HepG2 (cell line): ENCODE results near the gene CYB5A. TPM values are rescaled to one million over a fixed set of nuclear protein-coding genes. Genes with fewer than 3 reads are reported as not detected.
A peak's percentile ranks its signal among the peaks of the same experiment; 100 is the strongest.

Experiments used
- AHR ChIP-seq: IDR thresholded peaks from 2 replicates; pipeline ENCODE4 v1.6.1; 2018; ENCODE audit warnings: missing genetic modification reagents, missing compliant biosample characterization
- CEBPB ChIP-seq: IDR thresholded peaks from 2 replicates; pipeline ENCODE4 v1.6.1; 2011; ENCODE audit warnings: low read depth, low read length, improper control_type of control experiment, borderline replicate concordance
- ETS1 ChIP-seq: sonication (generic); formaldehyde crosslinking; IDR thresholded peaks from 2 replicates; pipeline ENCODE4 v1.4.0; 2020; ENCODE audit warnings: missing genetic modification reagents
- GRHL1 ChIP-seq: sonication (generic); formaldehyde crosslinking; conservative IDR thresholded peaks from 2 replicates; pipeline ENCODE4 v1.8.0; 2022; ENCODE audit warnings: missing genetic modification reagents
- HNF4A ChIP-seq: sonication (generic); formaldehyde crosslinking; IDR thresholded peaks from 2 replicates; pipeline ENCODE4 v1.4.0; 2020; ENCODE audit warnings: missing genetic modification reagents
- HOXD1 ChIP-seq: sonication (generic); formaldehyde crosslinking; IDR thresholded peaks from 2 replicates; pipeline ENCODE4 v1.5.0; 2020; ENCODE audit warnings: missing genetic modification reagents
- NR2F6 ChIP-seq, 2 experiments: IDR thresholded peaks; 2 replicates each; pipeline ENCODE4 v1.6.1; 2016; ENCODE audit warnings: antibody characterized with exemption in 1 of 2, mild to moderate bottlenecking in 1 of 2
- PHF5A ChIP-seq: IDR thresholded peaks from one replicate; pipeline ENCODE4 v1.6.1; 2018; ENCODE audit warnings: low read depth, missing genetic modification reagents; ENCODE audit not compliant: unreplicated experiment
- REXO4 ChIP-seq: sonication (generic); formaldehyde crosslinking; IDR thresholded peaks from 2 replicates; pipeline ENCODE4 v1.8.0; 2022; ENCODE audit warnings: missing genetic modification reagents, mild to moderate bottlenecking, borderline replicate concordance
- SPEN ChIP-seq: sonication (generic); formaldehyde crosslinking; IDR thresholded peaks from 2 replicates; pipeline ENCODE4 v1.5.1; 2020; ENCODE audit warnings: low read depth, mild to moderate bottlenecking, missing genetic modification reagents
- SRSF1 ChIP-seq: fragments of 200-400 bp; formaldehyde crosslinking; optimal IDR thresholded peaks from 2 replicates; pipeline ENCODE3; 2017; ENCODE audit warnings: mild to moderate bottlenecking, low read depth, low read length, moderate library complexity
- STAT6 ChIP-seq: sonication (generic); formaldehyde crosslinking; IDR thresholded peaks from 2 replicates; pipeline ENCODE4 v1.4.0; 2020; ENCODE audit warnings: missing genetic modification reagents, mild to moderate bottlenecking, borderline replicate concordance
- ZIK1 ChIP-seq: sonication (generic); formaldehyde crosslinking; IDR thresholded peaks from 2 replicates; pipeline ENCODE4 v1.5.0; 2020; ENCODE audit warnings: mild to moderate bottlenecking, low read depth, missing genetic modification reagents, borderline replicate concordance
- ZMAT5 ChIP-seq: sonication (generic); formaldehyde crosslinking; IDR thresholded peaks from 2 replicates; pipeline ENCODE4 v1.5.0; 2020; ENCODE audit warnings: mild to moderate bottlenecking, low read depth, missing genetic modification reagents, borderline replicate concordance
- ZMYM3 ChIP-seq: sonication (generic); formaldehyde crosslinking; IDR thresholded peaks from 2 replicates; pipeline ENCODE4 v1.5.1; 2020; ENCODE audit warnings: mild to moderate bottlenecking, missing genetic modification reagents
- ZNF44 ChIP-seq: sonication (generic); formaldehyde crosslinking; IDR thresholded peaks from 2 replicates; pipeline ENCODE4 v1.5.1; 2020; ENCODE audit warnings: mild to moderate bottlenecking, missing genetic modification reagents
- ZNF460 ChIP-seq: sonication (generic); formaldehyde crosslinking; IDR thresholded peaks from 2 replicates; pipeline ENCODE4 v1.5.1; 2020; ENCODE audit warnings: missing genetic modification reagents, mild to moderate bottlenecking, borderline replicate concordance
- ZNF570 ChIP-seq: sonication (generic); formaldehyde crosslinking; IDR thresholded peaks from 2 replicates; pipeline ENCODE4 v1.4.0; 2020; ENCODE audit warnings: mild to moderate bottlenecking, missing genetic modification reagents, borderline replicate concordance
- ZNF639 ChIP-seq: conservative IDR thresholded peaks from 2 replicates; pipeline ENCODE4 v1.6.1; 2018; ENCODE audit warnings: missing genetic modification reagents
- ZNF670 ChIP-seq: sonication (generic); formaldehyde crosslinking; IDR thresholded peaks from 2 replicates; pipeline ENCODE4 v1.8.0; 2022; ENCODE audit warnings: mild to moderate bottlenecking, missing genetic modification reagents, borderline replicate concordance
- ZNF674 ChIP-seq: sonication (generic); formaldehyde crosslinking; IDR thresholded peaks from 2 replicates; pipeline ENCODE4 v1.5.0; 2020; ENCODE audit warnings: low read depth, mild to moderate bottlenecking, missing genetic modification reagents
- ZNF782 ChIP-seq: sonication (generic); formaldehyde crosslinking; IDR thresholded peaks from 2 replicates; pipeline ENCODE4 v1.4.0; 2020; ENCODE audit warnings: missing genetic modification reagents, mild to moderate bottlenecking, borderline replicate concordance
- ZNF788 ChIP-seq: sonication (generic); formaldehyde crosslinking; IDR thresholded peaks from 2 replicates; pipeline ENCODE4 v1.5.0; 2020; ENCODE audit warnings: mild to moderate bottlenecking, missing genetic modification reagents, borderline replicate concordance
- polyA plus RNA-seq, 8 experiments: library from polyadenylated mRNA; depleted of rRNA in 3 of 8; stranded (reverse) in 7 of 8; unstranded in 1 of 8; fragments of >200 nt; fragmentation: Illumina TruSeq in 4 of 8; extraction: Trizol in 4 of 8; gene quantifications; 2 replicates each; pipeline versions ENCODE4 v1.2.1 to v1.2.3, GENCODE V29; 2011 to 2016; ENCODE audit warnings: low read depth in 4 of 8, missing spikeins in 1 of 8, mixed read lengths in 1 of 8; ENCODE audit not compliant: insufficient read depth in 1 of 8
- total RNA-seq, 5 experiments: library from RNA; depleted of rRNA; stranded (reverse); fragments of >200 nt; fragmentation: Illumina TruSeq; extraction: Trizol; gene quantifications; 2 replicates each; pipeline ENCODE4 v1.2.3, GENCODE V29; 2016; ENCODE audit warnings: low read depth in 1 of 5

The CYB5A gene
- total and polyA plus RNA-seq, 2 of the 13 experiments (the other 11 are each of a cell fraction or from before 2014, with no cell fraction given) = 215 to 356 TPM

GRCh38 chr18:74242438-74243096, 49.2 kb downstream of the CYB5A start (continued):
- TF ChIP-seq NR2F6 (IDR thresholded peaks at IDR 0.05) = peak; percentile 40; the same call in 1 of the 2 replicates
- no peak for TF ChIP-seq NR2F6 (CRISPR knock-in tag; IDR thresholded peaks at IDR 0.05)
- 0 out of 2 replicates have a peak, but pooled peaks have one; percentile 57 for TF ChIP-seq STAT6 (CRISPR knock-in tag)
- peak; percentile 40; the same call in 1 of the 2 replicates for TF ChIP-seq SPEN (CRISPR knock-in tag)
- TF ChIP-seq ZNF460 = no peak
- no peak for TF ChIP-seq SRSF1
- TF ChIP-seq HNF4A (CRISPR knock-in tag) = peak; percentile 57
- TF ChIP-seq ZNF674 = no peak
- no peak for TF ChIP-seq HOXD1 (CRISPR knock-in tag)
- TF ChIP-seq ZNF44 (CRISPR knock-in tag) = no peak
- TF ChIP-seq GRHL1 = no peak
- no peak for TF ChIP-seq ZMAT5
- TF ChIP-seq ZNF570 (CRISPR knock-in tag) = no peak
- TF ChIP-seq CEBPB = no peak
- no peak for TF ChIP-seq ZNF670 (CRISPR knock-in tag)
- TF ChIP-seq PHF5A (CRISPR knock-in tag) = no peak
- no peak for TF ChIP-seq AHR (CRISPR knock-in tag)
- TF ChIP-seq ZIK1 = no peak
- TF ChIP-seq ETS1 (CRISPR knock-in tag) = no peak
- no peak for TF ChIP-seq ZNF788
- TF ChIP-seq REXO4 (CRISPR knock-in tag) = no peak
- TF ChIP-seq ZNF782 (CRISPR knock-in tag) = no peak
- TF ChIP-seq ZNF639 (CRISPR knock-in tag) = no peak
- 0 out of 2 replicates have a peak, but pooled peaks have one; percentile 8 for TF ChIP-seq ZMYM3 (CRISPR knock-in tag)
